ENCODE results near the gene MAP3K6.
"Not testable (repeated sequence)": the region's sequence is repeated elsewhere in the genome, so short reads cannot be mapped to it uniquely, and the experiment has no call there.

Gene MAP3K6

GRCh38 chr1:27366411-27367159 is at the start of gene MAP3K6:
Gene MAP3K6 (minus strand): TSS chr1:27366961. CDS start chr1:27366597, 364 bp downstream.
- DNase-seq: peak in 1 of 2 donors; percentile 18

- DNase-seq: no peak
Measured at GRCh38 chr1:27414091-27414490, 47.3 kb upstream of the MAP3K6 start.

GRCh38 chr1:27413004-27413403 is 46.2 kb upstream of the MAP3K6 start:
- no peak for DNase-seq

- no peak for DNase-seq
Measured at GRCh38 chr1:27412502-27412901, 45.7 kb upstream of the MAP3K6 start.

- no peak for DNase-seq
Measured at GRCh38 chr1:27410709-27411108, 43.9 kb upstream of the MAP3K6 start.

GRCh38 chr1:27409669-27410068 is 42.9 kb upstream of the MAP3K6 start:
- no peak for DNase-seq

GRCh38 chr1:27408151-27408550 is 41.4 kb upstream of the MAP3K6 start:
- DNase-seq: no peak

GRCh38 chr1:27406791-27407190 is 40.0 kb upstream of the MAP3K6 start:
- not testable (repeated sequence) for DNase-seq

GRCh38 chr1:27406362-27406680 is 39.6 kb upstream of the MAP3K6 start:
- no peak for DNase-seq

- not testable (repeated sequence) for DNase-seq
Measured at GRCh38 chr1:27405598-27406361, 39.0 kb upstream of the MAP3K6 start.

- no peak for DNase-seq
Measured at GRCh38 chr1:27405074-27405473, 38.3 kb upstream of the MAP3K6 start.

GRCh38 chr1:27403931-27404330 is 37.2 kb upstream of the MAP3K6 start:
- DNase-seq: no peak

GRCh38 chr1:27403065-27403726 is 36.4 kb upstream of the MAP3K6 start:
- peak; percentile 26 to 58 for DNase-seq

- peak; percentile 11 to 38 for DNase-seq
Measured at GRCh38 chr1:27402349-27402754, 35.6 kb upstream of the MAP3K6 start.

GRCh38 chr1:27400963-27401341 is 34.2 kb upstream of the MAP3K6 start:
- no peak for DNase-seq

- no peak for DNase-seq
Measured at GRCh38 chr1:27400082-27400962, 33.6 kb upstream of the MAP3K6 start.

GRCh38 chr1:27399251-27400025 is 32.7 kb upstream of the MAP3K6 start:
- DNase-seq: no peak

GRCh38 chr1:27398405-27399149 is 31.8 kb upstream of the MAP3K6 start:
- no peak for DNase-seq

- DNase-seq: no peak
Measured at GRCh38 chr1:27397749-27398148, 31.0 kb upstream of the MAP3K6 start.

GRCh38 chr1:27397110-27397509 is 30.3 kb upstream of the MAP3K6 start:
- DNase-seq: no peak

Measured in CD4-positive, alpha-beta T cell treated with Interleukin-4 for 1 hour (primary cell).